Ishikawa (cell line): Measurements from ENCODE around the gene PMFBP1.

Experiments used
- CREB1 ChIP-seq: IDR thresholded peaks from 2 replicates; pipeline ENCODE4 v1.6.1; 2012; ENCODE audit warnings: low read depth
- EP300 ChIP-seq: IDR thresholded peaks from 2 replicates; pipeline ENCODE4 v1.6.1; 2012; ENCODE audit warnings: borderline replicate concordance
- FOXM1 ChIP-seq: IDR thresholded peaks from 2 replicates; pipeline ENCODE4 v1.6.1; 2012; ENCODE audit warnings: low read depth, borderline replicate concordance
- MAX ChIP-seq: IDR thresholded peaks from 2 replicates; pipeline ENCODE4 v1.6.1; 2012
- RAD21 ChIP-seq: IDR thresholded peaks from 2 replicates; pipeline ENCODE4 v1.6.1; 2012; ENCODE audit warnings: low read depth
- TCF12 ChIP-seq: IDR thresholded peaks from 2 replicates; pipeline ENCODE4 v1.6.1; 2012; ENCODE audit warnings: low read depth
- TEAD4 ChIP-seq: IDR thresholded peaks from 2 replicates; pipeline ENCODE4 v1.6.1; 2012
- ZBTB7A ChIP-seq: IDR thresholded peaks from 2 replicates; pipeline ENCODE4 v1.6.1; 2012; ENCODE audit warnings: low read depth
- TF ChIP-seq, protein P1 (sequence below): IDR thresholded peaks from 2 replicates; pipeline ENCODE4 v1.6.1; 2012
- TF ChIP-seq, protein P2 (sequence below): IDR thresholded peaks from 2 replicates; pipeline ENCODE4 v1.6.1; 2012; ENCODE audit warnings: low read depth, mild to moderate bottlenecking

- TF ChIP-seq RAD21 = no peak
- TF ChIP-seq, protein P1, sequence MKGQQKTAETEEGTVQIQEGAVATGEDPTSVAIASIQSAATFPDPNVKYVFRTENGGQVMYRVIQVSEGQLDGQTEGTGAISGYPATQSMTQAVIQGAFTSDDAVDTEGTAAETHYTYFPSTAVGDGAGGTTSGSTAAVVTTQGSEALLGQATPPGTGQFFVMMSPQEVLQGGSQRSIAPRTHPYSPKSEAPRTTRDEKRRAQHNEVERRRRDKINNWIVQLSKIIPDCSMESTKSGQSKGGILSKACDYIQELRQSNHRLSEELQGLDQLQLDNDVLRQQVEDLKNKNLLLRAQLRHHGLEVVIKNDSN = no peak
- no peak for TF ChIP-seq MAX
- TF ChIP-seq FOXM1 = no peak
- TF ChIP-seq EP300 = no peak
- no peak for TF ChIP-seq TCF12
- no peak for TF ChIP-seq ZBTB7A
- no peak for TF ChIP-seq TEAD4
- TF ChIP-seq CREB1 = no peak
- TF ChIP-seq, protein P2, sequence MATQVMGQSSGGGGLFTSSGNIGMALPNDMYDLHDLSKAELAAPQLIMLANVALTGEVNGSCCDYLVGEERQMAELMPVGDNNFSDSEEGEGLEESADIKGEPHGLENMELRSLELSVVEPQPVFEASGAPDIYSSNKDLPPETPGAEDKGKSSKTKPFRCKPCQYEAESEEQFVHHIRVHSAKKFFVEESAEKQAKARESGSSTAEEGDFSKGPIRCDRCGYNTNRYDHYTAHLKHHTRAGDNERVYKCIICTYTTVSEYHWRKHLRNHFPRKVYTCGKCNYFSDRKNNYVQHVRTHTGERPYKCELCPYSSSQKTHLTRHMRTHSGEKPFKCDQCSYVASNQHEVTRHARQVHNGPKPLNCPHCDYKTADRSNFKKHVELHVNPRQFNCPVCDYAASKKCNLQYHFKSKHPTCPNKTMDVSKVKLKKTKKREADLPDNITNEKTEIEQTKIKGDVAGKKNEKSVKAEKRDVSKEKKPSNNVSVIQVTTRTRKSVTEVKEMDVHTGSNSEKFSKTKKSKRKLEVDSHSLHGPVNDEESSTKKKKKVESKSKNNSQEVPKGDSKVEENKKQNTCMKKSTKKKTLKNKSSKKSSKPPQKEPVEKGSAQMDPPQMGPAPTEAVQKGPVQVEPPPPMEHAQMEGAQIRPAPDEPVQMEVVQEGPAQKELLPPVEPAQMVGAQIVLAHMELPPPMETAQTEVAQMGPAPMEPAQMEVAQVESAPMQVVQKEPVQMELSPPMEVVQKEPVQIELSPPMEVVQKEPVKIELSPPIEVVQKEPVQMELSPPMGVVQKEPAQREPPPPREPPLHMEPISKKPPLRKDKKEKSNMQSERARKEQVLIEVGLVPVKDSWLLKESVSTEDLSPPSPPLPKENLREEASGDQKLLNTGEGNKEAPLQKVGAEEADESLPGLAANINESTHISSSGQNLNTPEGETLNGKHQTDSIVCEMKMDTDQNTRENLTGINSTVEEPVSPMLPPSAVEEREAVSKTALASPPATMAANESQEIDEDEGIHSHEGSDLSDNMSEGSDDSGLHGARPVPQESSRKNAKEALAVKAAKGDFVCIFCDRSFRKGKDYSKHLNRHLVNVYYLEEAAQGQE = no peak
These were observed 45.6 kb downstream of the PMFBP1 start for GRCh38 chr16:72126429-72126765.
